ENCODE data around the gene THEMIS. TPM values are rescaled to one million over a fixed set of nuclear protein-coding genes. Genes with fewer than 3 reads are reported as not detected.

The THEMIS gene
- total RNA-seq, 1 donor from 2014 or later = not detected

DNA sequence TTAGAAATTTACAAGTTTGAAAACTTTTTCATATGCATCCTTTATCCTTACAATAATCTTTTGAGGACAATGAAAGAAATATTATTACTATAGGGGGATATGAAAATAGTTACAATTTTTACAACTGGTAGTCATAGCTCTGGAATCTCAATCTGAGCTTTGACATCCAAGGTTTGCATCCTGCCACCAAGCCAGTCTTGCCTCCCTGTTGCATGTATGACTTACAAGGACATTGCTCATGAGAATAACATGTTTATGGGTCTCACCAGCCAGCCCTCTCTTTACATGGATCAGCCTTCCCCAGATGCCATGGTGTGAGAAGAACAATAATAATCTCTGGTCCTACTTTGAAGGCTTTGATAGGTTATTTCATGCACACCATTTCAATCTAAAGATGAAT is 67.5 kb downstream of the THEMIS start:
- FAIRE-seq (no peak), DNase-seq (ENCODE audit: low read depth) (no peak)
- TF ChIP-seq, protein P1, sequence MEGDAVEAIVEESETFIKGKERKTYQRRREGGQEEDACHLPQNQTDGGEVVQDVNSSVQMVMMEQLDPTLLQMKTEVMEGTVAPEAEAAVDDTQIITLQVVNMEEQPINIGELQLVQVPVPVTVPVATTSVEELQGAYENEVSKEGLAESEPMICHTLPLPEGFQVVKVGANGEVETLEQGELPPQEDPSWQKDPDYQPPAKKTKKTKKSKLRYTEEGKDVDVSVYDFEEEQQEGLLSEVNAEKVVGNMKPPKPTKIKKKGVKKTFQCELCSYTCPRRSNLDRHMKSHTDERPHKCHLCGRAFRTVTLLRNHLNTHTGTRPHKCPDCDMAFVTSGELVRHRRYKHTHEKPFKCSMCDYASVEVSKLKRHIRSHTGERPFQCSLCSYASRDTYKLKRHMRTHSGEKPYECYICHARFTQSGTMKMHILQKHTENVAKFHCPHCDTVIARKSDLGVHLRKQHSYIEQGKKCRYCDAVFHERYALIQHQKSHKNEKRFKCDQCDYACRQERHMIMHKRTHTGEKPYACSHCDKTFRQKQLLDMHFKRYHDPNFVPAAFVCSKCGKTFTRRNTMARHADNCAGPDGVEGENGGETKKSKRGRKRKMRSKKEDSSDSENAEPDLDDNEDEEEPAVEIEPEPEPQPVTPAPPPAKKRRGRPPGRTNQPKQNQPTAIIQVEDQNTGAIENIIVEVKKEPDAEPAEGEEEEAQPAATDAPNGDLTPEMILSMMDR (IDR thresholded peaks at IDR 0.05; ENCODE audit: insufficient read depth, low read length, severe bottlenecking) = no peak
- no peak overlapping the region for H3K4me3 ChIP-seq (ENCODE audit: low read depth, low read length)
- no peaks in the 10 kb centered on the region for H3K27me3 ChIP-seq (ENCODE audit: control insufficient read depth, insufficient read depth, low read length)
- no peaks in the 10 kb centered on the region for H3K36me3 ChIP-seq (ENCODE audit: control insufficient read depth, insufficient read depth, low read length)

DNA sequence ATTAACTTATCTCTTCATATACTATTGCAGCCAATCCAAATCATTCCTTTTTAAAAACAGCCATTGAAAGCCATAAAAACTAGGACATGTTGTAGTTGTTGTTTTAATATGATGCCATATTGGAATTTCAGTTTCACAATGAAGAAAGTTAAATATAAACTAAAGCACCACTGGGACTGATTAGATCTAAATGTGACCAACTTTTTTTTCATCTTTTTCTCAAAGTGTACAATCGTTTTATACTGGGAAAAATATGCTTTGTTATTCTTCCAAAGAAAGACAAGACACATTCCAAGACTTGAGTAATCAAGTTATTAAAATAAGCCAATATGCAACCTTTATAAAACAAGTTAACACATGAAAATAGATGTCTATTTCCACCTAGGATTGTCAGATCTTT is 68.5 kb downstream of the THEMIS start:
- TF ChIP-seq, protein P1 (IDR thresholded peaks at IDR 0.05; ENCODE audit: insufficient read depth, low read length, severe bottlenecking) = no peak
- H3K4me3 ChIP-seq (ENCODE audit: low read depth, low read length) = no peak overlapping the region
- no peaks in the 10 kb centered on the region for H3K27me3 ChIP-seq (ENCODE audit: control insufficient read depth, insufficient read depth, low read length)
- H3K36me3 ChIP-seq (ENCODE audit: control insufficient read depth, insufficient read depth, low read length) = no peaks in the 10 kb centered on the region
- DNase-seq (ENCODE audit: low read depth) = no peak
- FAIRE-seq = no peak

DNA sequence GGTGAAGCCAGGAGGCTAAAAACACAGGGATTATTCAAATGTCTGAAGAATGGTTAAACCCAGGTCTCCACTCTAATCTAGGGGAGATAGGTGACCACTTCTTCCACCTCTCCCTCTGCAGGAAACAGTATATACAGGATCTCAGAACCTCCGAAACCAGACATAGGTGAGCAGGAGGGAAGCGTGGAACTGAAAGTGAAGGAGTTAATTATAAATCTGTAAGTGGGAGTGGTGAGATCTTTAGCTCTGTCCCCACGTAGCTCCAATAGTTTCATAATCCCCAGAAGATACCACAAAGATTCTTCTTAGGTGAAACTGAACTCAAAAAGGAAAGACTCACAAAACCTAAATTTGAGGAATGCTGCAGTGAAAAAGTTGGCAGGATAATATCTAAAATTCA is 76.8 kb downstream of the THEMIS start:
- H3K36me3 ChIP-seq (ENCODE audit: control insufficient read depth, insufficient read depth, low read length) = no peaks in the 10 kb centered on the region
- H3K27me3 ChIP-seq (ENCODE audit: control insufficient read depth, insufficient read depth, low read length) = peaks cover 2% of the 10 kb centered on the region
- TF ChIP-seq, protein P1 (IDR thresholded peaks at IDR 0.05; ENCODE audit: insufficient read depth, low read length, severe bottlenecking) = no peak
- H3K4me3 ChIP-seq (ENCODE audit: low read depth, low read length) = no peak overlapping the region
- FAIRE-seq = no peak
- no peak for DNase-seq (ENCODE audit: low read depth)

DNA sequence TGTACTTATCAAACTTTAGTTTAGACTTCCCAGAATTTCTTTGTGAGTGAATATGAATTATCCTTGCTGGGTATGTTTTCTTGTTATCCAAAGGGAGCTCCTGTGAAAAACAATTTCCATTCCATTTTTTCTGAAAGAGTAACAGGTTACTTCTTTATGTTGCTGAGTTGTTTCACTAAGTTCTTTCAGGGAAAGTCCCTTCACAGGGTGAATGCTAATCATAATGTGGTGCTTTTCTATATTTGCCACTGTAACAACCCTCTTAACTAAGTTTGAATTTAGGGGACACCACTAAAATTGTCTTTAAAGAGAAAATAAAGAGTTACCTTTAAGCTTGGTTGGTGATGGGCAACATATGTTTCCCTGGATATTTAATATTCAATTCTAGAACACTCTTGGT is 79.4 kb downstream of the THEMIS start:
- H3K27me3 ChIP-seq (ENCODE audit: control insufficient read depth, insufficient read depth, low read length) = peaks cover 7% of the 10 kb centered on the region
- TF ChIP-seq, protein P1 (IDR thresholded peaks at IDR 0.05; ENCODE audit: insufficient read depth, low read length, severe bottlenecking) = no peak
- H3K4me3 ChIP-seq (ENCODE audit: low read depth, low read length) = no peak overlapping the region
- DNase-seq (ENCODE audit: low read depth) = no peak
- FAIRE-seq = no peak
- no peaks in the 10 kb centered on the region for H3K36me3 ChIP-seq (ENCODE audit: control insufficient read depth, insufficient read depth, low read length)

DNA sequence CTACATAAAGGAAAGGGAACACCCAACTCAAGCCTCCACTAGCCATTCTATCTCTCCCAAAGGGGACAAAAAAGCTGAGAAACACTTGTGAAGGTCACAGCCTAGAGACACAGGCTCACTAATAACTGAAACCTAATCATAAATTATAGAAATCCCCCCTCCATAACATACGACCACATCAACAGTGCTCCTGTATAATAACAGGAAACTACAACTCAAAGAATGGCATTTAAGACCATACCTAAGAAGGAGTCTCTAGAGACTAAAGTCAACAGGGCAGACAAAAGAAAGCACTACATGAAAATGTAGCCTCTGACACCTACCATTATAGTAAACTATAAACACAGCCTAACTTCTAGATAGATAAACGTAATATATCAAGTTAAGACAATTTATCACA is 82.7 kb downstream of the THEMIS start:
- TF ChIP-seq, protein P1 (IDR thresholded peaks at IDR 0.05; ENCODE audit: insufficient read depth, low read length, severe bottlenecking) = no peak
- DNase-seq (ENCODE audit: low read depth) = no peak
- Histone ChIP-seq H3K4me3 (ENCODE audit: low read depth, low read length) (no peak overlapping the region), H3K36me3 (ENCODE audit: control insufficient read depth, insufficient read depth, low read length) (no peaks in the 10 kb centered on the region), H3K27me3 (ENCODE audit: control insufficient read depth, insufficient read depth, low read length) (peaks cover 7% of the 10 kb centered on the region)
- no peak for FAIRE-seq

DNA sequence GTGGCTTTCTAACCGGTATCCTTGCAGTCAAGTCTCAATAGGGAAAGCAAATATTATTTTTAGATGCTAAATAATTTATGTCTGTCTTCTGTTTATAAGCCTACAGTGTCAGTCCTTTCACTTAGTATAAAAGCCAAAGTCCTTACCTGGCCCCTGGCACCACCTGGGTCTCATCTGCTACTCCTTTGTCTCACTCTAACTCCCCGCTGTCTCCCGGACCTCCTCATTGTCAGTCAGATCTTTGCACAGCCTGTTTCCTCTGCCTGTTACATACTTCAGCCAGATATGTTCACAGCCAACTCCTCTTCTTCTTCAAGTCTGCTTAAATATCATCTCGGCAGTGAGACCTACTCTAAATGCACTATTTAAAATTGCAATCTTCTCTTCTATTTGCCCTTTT is 84.2 kb downstream of the THEMIS start:
- no peak for FAIRE-seq
- H3K36me3 ChIP-seq (ENCODE audit: control insufficient read depth, insufficient read depth, low read length) = no peaks in the 10 kb centered on the region
- no peak for DNase-seq (ENCODE audit: low read depth)
- H3K27me3 ChIP-seq (ENCODE audit: control insufficient read depth, insufficient read depth, low read length) = peaks cover 7% of the 10 kb centered on the region
- no peak overlapping the region for H3K4me3 ChIP-seq (ENCODE audit: low read depth, low read length)
- TF ChIP-seq, protein P1 (IDR thresholded peaks at IDR 0.05; ENCODE audit: insufficient read depth, low read length, severe bottlenecking) = no peak

Data from bronchial epithelial cell (primary cell).